NCI-H1105 (cell line): Measurements from ENCODE around the gene TMEM108.

Source experiments
- DNase-seq: peaks from one replicate; lab custom pipeline; 2025; lab: John Stamatoyannopoulos, UW

Gene TMEM108

DNA sequence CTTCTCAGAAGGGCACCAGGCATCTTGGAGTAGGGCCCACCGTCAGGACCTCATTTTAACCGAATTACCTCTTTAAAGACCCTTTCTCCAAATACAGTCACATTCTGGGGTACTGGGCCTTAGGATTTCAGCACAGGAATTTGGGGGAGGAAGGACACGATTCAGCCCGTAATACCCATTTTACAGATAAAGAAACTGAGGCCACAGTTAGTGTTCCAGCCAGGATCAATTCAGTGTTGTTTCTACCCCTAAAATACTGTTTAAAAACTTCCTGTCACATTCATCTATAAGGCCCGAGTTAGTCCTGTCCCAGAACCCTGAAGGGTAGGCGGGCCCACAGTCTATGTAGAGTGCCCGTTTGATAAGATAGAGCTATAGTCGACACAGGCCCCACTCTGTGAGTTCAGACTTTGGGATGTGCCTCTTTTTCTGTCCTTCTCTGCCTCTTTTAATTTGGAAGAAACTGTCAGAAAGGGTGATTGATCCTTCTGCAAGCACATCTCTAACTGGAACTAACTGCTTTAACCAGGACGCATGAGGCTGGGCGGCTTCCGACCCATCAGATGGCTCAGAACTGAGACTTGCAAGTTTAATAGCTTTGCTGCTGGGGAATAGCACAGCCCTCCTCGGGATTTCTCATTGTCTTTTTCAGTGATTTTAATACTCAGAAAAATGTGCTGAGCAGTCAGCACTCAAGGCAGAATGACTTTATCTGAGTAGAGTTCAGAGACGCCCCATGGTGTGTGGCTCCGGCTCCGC is 381.1 kb downstream of the TMEM108 start:
- no peak for DNase-seq

DNA sequence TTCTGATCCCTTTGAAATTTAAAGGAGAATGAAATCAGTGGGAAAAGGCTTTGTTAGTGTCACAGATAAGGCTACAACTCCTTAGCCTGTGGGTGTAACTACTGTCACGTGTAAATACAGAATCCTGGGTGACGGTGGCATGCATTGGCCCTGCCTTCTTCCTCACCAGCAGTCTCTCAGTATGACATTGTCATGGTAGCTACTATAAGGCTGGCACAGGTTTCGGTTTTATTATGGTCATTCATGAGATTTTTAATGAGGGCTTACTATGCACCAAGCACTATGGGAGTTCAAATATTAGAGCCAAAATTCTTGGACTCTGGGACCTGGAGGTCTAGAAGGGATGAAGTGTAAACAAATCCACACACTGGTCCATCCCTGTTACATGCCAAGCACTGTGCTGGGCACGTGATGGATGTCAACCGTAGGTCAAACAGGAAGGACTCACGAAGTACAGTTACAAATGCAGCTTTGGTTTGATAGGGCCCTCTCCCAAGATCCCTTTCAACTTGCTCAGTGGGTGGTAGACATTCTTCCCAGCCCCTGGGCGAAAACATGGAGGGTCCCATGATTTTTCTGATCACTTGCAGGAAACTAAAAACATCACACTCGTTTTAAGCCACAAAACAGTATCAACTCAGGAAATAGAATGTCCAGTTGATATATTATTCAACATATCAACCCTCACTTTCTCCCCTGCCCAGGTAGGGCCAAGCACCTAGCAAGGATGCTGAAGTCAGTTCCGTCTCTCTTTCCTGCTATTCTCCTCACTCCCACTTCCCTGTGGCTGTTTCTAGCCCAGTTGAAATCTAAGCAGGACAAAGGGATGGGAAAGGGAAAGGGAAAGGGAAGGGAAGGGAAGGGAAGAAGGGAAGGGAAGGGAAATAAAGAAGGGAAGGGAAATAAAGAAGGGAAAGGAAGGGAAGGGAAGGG is 387.0 kb downstream of the TMEM108 start:
- no peak for DNase-seq

DNA sequence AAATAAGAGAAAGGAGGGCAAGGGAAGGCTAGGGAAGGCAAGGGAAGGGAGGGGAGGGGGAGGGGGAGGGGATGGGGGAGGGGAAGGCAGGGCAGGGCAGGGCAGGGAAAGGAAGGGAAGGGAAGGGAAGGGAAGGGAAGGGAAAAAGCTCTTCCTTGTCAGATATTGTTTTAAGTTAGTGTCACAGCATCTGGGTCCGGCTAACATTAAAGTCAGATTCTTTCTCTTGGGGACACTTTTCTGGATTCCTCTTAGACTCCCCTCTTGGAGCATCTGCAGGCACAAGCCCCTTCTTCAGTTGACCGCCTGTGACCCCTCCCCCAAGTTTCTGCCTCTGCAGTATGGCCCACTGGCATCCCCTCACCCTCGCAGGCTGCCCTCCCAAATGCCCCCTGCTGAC is 387.7 kb downstream of the TMEM108 start:
- DNase-seq, result no peak

DNA sequence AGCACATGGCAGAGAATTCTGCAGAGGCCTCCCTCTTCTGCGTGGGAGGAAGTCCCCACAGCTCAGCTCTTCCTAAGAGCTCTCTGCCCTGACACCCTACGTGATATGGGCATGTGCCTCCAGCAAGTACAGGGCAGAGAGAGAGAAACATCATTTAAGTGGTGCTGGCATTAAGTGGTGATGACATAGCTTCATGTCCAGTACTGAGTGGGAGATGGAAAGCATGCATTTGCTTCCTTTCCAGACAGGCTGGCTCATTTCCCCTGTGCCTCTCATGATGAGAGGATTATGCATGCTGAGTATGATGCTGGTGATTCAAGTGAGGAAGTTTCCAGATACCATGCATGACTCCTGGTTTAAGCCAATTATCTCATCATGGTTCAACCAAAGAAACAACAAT is 388.5 kb downstream of the TMEM108 start:
- no peak for DNase-seq

DNA sequence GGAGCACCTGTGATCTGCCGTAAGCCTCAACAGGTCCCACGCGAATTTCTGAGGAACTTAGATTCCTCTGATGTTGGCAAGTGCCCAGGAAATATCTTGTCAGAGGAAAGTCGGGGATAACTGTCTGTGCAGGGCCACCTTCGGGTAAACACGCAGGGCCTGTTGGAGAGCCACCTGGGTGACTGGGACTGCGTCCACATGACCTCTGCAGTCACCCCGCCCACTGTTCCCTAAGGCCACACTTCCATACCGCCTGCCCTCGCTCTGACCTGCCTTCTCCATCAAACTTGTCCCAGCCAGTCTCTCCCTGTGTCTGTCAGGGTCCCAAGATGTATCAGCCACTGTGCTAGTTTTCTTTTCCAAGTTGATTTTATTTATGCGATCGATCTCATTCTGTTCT is 390.4 kb downstream of the TMEM108 start:
- DNase-seq, result no peak

DNA sequence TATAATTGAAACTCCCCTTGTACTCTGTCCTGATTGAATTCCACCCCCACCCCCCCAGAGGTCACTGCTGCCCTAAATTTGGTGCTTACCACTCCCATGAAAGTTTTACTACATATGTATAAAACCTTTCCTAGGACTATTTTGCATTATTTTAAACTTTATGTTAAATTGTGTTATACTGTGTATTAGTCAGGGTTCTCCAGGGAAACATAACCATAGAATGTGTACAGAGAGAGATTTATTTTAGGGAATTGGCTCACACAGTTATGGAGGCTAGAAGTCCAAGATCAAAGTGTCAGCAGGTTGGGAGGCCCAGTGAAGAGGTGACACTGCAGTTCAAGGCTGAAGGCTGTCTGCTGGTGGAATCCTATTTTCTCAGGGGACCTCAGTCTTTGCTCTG is 390.9 kb downstream of the TMEM108 start:
- DNase-seq, result no peak

DNA sequence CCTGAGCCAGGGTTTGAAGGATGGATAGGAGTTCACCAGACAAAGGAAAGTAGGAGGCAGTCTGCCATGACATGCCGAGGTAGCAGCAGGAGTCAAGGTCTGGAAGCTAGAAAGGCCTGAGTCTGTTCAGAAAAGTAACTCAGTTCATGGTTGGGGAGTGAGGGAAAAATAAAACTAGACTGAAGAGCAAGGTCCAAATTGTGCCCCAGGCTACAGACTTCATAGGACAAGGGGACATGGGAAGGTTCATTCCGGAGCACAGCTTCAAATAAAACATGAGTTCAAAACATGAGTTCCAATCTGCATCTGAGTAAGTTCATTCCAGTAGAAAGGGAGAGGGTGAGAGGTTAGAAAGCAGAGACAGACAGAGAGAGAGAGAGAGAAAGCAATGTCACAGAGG is 401.4 kb downstream of the TMEM108 start:
- DNase-seq, result no peak

DNA sequence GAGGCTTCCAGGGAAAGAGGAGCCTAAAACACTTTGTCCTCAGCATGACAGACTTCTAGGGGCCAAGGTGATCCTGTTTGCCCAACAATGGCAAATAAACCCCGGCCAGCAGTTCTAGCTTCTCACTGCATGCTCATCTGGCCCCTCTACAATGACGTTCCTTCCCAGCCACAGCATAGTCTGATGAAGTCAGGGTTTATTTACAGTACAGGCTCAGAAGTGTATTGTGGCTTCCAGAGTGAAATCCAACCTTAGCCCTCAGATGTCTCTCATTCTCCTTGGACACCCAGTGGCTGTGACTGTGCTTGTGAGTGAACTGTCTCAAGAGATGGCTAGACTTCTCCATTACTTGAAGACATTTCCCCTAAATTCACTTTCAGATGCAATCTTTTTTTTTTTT is 402.5 kb downstream of the TMEM108 start:
- no peak for DNase-seq

DNA sequence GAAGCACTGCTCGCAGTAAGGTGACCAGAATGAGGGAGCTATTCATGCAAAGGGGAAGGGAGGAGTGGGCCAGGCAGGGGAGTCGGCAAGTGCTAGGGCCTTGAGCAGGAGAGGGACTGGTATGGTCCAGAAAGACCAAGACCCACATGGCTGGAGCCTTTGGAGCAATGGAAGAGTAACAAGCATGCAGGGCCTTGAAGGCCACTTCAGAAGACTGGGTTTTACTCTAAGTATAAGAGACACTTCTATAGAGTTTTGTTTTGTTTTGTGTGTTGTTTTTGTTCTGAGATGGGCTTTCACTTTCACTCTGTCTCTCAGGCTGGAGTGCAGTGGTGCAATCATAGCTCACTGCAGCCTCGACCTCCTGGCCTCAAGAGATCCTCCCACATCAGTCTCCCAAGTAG is 403.7 kb downstream of the TMEM108 start:
- DNase-seq, result no peak

DNA sequence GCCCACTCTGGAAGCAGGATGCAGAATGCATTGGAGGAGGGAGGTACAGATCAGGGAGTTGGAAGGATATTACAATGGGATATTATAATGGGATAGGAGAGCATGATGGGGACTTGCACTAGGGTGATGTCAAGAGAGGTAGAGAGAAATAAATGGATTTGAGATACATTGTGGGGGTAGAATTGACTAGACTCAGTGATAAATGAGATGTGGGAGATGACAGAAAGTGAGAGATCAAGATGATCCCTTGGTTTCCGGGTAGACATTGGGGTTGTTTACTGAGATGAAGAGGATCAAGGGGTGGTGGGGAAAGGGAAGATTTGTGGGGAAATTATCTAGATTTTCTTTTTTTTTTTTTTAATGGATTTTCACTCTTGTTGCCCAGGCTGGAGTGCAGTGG is 404.3 kb downstream of the TMEM108 start:
- DNase-seq, result no peak

DNA sequence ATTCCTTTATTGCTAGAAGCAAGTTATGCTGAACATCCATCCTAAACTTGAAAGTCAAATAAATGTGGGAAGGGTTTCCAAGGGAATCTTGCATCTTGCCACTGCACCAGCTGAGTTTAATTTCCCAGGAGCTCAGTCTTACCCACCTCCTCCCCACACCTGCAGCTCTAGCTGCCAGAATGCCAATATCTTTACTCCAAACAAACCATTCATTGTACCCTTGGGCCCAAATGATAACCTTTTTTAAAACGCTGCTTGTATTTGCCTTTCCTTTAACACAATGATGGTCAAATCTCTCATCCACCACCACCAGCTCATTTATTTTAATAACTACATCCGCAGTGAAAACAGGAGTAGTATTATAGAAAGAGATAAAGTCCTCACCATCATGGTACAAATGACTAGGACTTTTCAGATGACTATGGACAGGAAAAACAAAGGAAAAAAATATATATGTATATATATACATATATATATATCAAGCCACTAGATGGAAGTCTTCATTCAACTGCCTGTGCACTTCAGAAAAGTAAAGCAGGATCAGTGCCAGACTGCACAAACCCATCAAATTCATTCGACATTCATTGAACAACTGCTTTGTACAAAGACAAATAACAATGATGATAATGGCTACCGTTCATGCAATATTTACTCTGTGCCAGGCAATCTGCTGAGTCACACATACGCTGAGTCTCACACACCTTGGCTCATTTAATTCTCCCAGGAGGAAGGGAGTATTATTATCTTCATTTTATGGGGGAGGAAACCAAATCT is 405.6 kb downstream of the TMEM108 start:
- DNase-seq, result peak; percentile 29

DNA sequence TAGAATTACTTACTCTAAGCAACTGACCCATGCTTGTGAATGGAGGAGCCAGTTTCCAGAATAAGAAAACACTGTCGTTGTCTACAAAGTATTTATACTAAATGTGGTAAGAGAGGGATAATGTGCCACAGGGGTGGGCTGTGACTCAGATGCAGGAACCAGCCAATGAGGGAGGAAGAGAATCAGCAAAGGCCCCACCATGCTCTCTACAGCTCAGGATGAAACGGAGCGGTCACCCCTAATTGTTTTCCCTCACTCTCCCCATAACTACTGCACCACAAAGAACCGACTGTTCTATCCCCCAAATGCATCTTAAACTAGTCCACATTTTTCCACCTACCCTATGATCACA is 406.2 kb downstream of the TMEM108 start:
- no peak for DNase-seq

DNA sequence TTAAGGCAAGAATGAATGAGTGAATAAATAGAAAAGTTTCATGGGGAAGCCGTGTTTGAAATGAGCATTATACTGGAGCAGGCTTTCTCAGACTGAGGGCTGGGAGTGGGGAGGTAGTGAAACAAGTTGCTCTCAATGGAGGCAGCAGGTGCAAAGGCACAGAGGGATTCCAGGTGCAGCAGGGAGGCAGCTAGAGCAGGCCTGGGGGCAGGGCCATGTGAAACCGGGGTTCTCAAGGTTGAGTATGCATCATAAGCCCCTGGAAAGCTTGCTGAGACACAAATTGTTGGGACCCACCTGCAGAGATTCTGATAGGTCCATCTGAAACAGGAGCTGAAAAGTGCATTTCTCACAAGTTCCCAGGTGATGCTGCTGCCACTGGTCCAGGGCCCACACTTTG is 406.9 kb downstream of the TMEM108 start:
- DNase-seq, result no peak
